ENCODE results near the gene P2RY13.

The P2RY13 gene

DNA sequence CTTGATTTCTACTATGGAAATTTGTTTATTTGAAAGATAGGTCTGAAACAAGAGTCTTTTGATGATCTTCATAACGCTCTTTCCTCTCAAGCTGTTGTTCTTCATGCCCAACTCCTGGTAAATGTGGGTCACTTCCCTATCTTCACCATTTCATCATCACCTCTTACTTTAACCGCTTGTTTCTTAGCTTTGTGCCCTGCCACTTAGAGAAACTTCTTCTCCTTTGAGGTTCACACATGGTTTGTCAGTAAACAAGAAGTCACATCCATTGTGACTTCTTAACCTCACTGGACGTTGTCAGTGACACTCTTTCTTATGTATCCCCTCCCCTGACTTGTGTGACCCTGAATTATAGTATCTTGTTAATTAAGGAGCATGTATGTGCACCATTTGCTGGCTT, 16.9 kb upstream of the P2RY13 start:
- Histone ChIP-seq H3K4me1 (ENCODE audit: insufficient read depth, low read length) (no peaks in the 10 kb centered on the region), H2AFZ (ENCODE audit: low read depth, low read length) (no peak overlapping the region), H3K36me3 (ENCODE audit: insufficient read depth, low read length) (no peaks in the 10 kb centered on the region), H3K4me3 (ENCODE audit: low read length) (no peak overlapping the region), H3K9me3 (ENCODE audit: low read length) (no peaks in the 10 kb centered on the region), H3K27me3 (ENCODE audit: insufficient read depth, low read length) (no peaks in the 10 kb centered on the region)

DNA sequence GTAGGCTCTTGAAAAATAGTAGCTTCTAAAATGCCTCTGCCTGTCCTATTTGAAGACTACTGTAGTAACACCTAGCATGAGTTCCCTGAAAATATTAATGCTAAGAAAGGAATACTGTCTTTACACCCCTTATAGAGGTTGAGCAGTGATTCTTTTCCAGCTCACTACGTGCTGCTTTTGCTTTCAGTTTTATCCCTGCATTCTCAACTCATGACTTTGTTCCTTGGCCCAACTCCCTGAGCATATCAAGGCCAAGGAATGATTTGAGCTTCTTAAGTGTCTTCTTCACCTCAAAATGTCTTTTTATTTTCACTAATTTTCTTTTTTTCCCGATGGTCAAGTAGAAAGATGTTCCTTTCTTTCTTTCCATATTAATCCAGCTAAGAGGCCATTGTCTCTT, 16.5 kb upstream of the P2RY13 start:
- Histone ChIP-seq H3K27me3 (ENCODE audit: insufficient read depth, low read length) (no peaks in the 10 kb centered on the region), H2AFZ (ENCODE audit: low read depth, low read length) (no peak overlapping the region), H3K9me3 (ENCODE audit: low read length) (no peaks in the 10 kb centered on the region), H3K36me3 (ENCODE audit: insufficient read depth, low read length) (no peaks in the 10 kb centered on the region), H3K4me1 (ENCODE audit: insufficient read depth, low read length) (no peaks in the 10 kb centered on the region), H3K4me3 (ENCODE audit: low read length) (no peak overlapping the region)

DNA sequence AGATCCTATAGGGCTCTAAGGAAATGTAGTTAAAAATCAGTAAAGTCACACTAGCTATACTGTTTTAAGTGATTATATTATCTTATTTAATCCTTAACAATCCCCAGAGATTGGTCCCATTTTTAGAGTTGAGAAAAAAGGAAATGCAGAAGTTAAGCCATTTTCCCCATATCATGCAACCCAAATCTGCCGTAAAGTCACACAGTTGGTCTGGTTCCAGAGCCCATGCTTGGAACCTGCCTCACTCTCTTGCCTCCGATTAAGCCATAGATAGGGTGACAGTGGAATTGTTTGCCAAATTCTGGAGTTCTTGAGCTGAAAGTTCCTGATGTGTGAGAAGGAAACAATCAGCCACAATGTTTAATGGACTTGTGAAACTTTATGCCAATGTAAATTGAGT, 2.3 kb upstream of the P2RY13 start:
- Histone ChIP-seq H2AFZ (ENCODE audit: low read depth, low read length) (no peak overlapping the region), H3K4me1 (ENCODE audit: insufficient read depth, low read length) (no peaks in the 10 kb centered on the region), H3K36me3 (ENCODE audit: insufficient read depth, low read length) (no peaks in the 10 kb centered on the region), H3K27me3 (ENCODE audit: insufficient read depth, low read length) (no peaks in the 10 kb centered on the region), H3K4me3 (ENCODE audit: low read length) (no peak overlapping the region), H3K9me3 (ENCODE audit: low read length) (no peaks in the 10 kb centered on the region)

GRCh38 chr3:151330899-151331298, 1.6 kb upstream of the P2RY13 start:
- Histone ChIP-seq H3K9me3 (ENCODE audit: low read length) (no peaks in the 10 kb centered on the region), H2AFZ (ENCODE audit: low read depth, low read length) (no peak overlapping the region), H3K4me1 (ENCODE audit: insufficient read depth, low read length) (no peaks in the 10 kb centered on the region), H3K27me3 (ENCODE audit: insufficient read depth, low read length) (no peaks in the 10 kb centered on the region), H3K36me3 (ENCODE audit: insufficient read depth, low read length) (no peaks in the 10 kb centered on the region), H3K4me3 (ENCODE audit: low read length) (no peak overlapping the region)

- Histone ChIP-seq H3K27me3 (ENCODE audit: insufficient read depth, low read length) (no peaks in the 10 kb centered on the region), H3K4me1 (ENCODE audit: insufficient read depth, low read length) (no peaks in the 10 kb centered on the region), H2AFZ (ENCODE audit: low read depth, low read length) (no peak overlapping the region), H3K4me3 (ENCODE audit: low read length) (no peak overlapping the region), H3K9me3 (ENCODE audit: low read length) (no peaks in the 10 kb centered on the region), H3K36me3 (ENCODE audit: insufficient read depth, low read length) (no peaks in the 10 kb centered on the region)
Measured at GRCh38 chr3:151330379-151330778, 1.0 kb upstream of the P2RY13 start.

GRCh38 chr3:151328298-151328995, 902 bp downstream of the P2RY13 start:
- Histone ChIP-seq H2AFZ (ENCODE audit: low read depth, low read length) (no peak overlapping the region), H3K36me3 (ENCODE audit: insufficient read depth, low read length) (no peaks in the 10 kb centered on the region), H3K9me3 (ENCODE audit: low read length) (no peaks in the 10 kb centered on the region), H3K27me3 (ENCODE audit: insufficient read depth, low read length) (no peaks in the 10 kb centered on the region), H3K4me1 (ENCODE audit: insufficient read depth, low read length) (no peaks in the 10 kb centered on the region), H3K4me3 (ENCODE audit: low read length) (no peak overlapping the region)

GRCh38 chr3:151327571-151328198, 1.7 kb downstream of the P2RY13 start:
- Histone ChIP-seq H2AFZ (ENCODE audit: low read depth, low read length) (no peak overlapping the region), H3K4me1 (ENCODE audit: insufficient read depth, low read length) (no peaks in the 10 kb centered on the region), H3K27me3 (ENCODE audit: insufficient read depth, low read length) (no peaks in the 10 kb centered on the region), H3K9me3 (ENCODE audit: low read length) (no peaks in the 10 kb centered on the region), H3K4me3 (ENCODE audit: low read length) (no peak overlapping the region), H3K36me3 (ENCODE audit: insufficient read depth, low read length) (no peaks in the 10 kb centered on the region)

DNA sequence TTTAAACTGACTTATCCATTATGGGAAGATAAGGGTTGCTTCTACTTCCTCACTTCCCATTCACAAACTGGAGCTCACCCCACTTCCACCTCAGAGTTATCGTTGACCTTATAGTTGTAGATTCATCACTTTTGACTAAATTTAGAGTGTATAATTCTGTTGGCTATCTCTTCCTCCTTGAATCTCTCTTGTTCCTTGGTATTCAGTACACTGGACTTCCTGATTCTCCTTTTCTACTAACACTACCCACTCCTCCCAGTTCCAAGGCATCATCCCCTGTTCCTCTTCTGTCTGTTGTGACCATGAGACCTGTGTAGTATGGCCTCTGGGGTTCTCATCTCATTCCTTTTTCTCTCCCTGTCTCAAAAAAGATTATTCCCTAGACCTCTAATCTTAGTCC, 6.8 kb downstream of the P2RY13 start:
- H3K27me3 ChIP-seq (ENCODE audit: insufficient read depth, low read length): no peaks in the 10 kb centered on the region
- no peaks in the 10 kb centered on the region for H3K9me3 ChIP-seq (ENCODE audit: low read length)
- no peak overlapping the region for H2AFZ ChIP-seq (ENCODE audit: low read depth, low read length)
- no peak overlapping the region for H3K4me3 ChIP-seq (ENCODE audit: low read length)
- no peaks in the 10 kb centered on the region for H3K36me3 ChIP-seq (ENCODE audit: insufficient read depth, low read length)
- no peaks in the 10 kb centered on the region for H3K4me1 ChIP-seq (ENCODE audit: insufficient read depth, low read length)

- Histone ChIP-seq H2AFZ (ENCODE audit: low read depth, low read length) (no peak overlapping the region), H3K9me3 (ENCODE audit: low read length) (no peaks in the 10 kb centered on the region), H3K4me3 (ENCODE audit: low read length) (no peak overlapping the region), H3K36me3 (ENCODE audit: insufficient read depth, low read length) (no peaks in the 10 kb centered on the region), H3K4me1 (ENCODE audit: insufficient read depth, low read length) (no peaks in the 10 kb centered on the region), H3K27me3 (ENCODE audit: insufficient read depth, low read length) (no peaks in the 10 kb centered on the region)
Measured at GRCh38 chr3:151321526-151321925, 7.8 kb downstream of the P2RY13 start.

- Histone ChIP-seq H3K36me3 (ENCODE audit: insufficient read depth, low read length) (no peaks in the 10 kb centered on the region), H2AFZ (ENCODE audit: low read depth, low read length) (no peak overlapping the region), H3K27me3 (ENCODE audit: insufficient read depth, low read length) (no peaks in the 10 kb centered on the region), H3K4me3 (ENCODE audit: low read length) (no peak overlapping the region), H3K9me3 (ENCODE audit: low read length) (no peaks in the 10 kb centered on the region), H3K4me1 (ENCODE audit: insufficient read depth, low read length) (no peaks in the 10 kb centered on the region)
Measured at GRCh38 chr3:151320131-151320530, 9.2 kb downstream of the P2RY13 start.

GRCh38 chr3:151319628-151320027, 9.7 kb downstream of the P2RY13 start:
- no peaks in the 10 kb centered on the region for H3K9me3 ChIP-seq (ENCODE audit: low read length)
- H3K4me1 ChIP-seq (ENCODE audit: insufficient read depth, low read length): no peaks in the 10 kb centered on the region
- no peak overlapping the region for H3K4me3 ChIP-seq (ENCODE audit: low read length)
- H3K36me3 ChIP-seq (ENCODE audit: insufficient read depth, low read length): no peaks in the 10 kb centered on the region
- H3K27me3 ChIP-seq (ENCODE audit: insufficient read depth, low read length): no peaks in the 10 kb centered on the region
- no peak overlapping the region for H2AFZ ChIP-seq (ENCODE audit: low read depth, low read length)

DNA sequence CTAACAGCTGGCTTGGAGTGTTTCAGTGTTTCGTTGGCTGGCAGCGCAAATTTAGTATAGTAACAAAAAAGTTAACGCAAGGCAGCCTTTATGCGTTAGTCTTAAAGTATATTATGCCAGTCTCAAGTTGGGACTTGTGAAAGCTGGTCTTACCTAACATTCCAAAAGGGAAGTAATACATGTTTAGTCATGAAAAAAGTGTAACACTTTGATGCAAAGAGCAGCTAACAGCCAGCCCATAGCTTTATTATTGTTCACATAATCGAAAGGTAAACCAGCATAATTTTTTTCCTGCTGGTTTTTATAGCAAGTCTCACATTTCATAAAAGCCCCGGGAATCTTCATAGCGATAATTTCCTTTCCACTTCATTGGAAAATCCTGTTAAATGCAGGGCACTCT, 10.4 kb downstream of the P2RY13 start:
- Histone ChIP-seq H3K4me3 (ENCODE audit: low read length) (no peak overlapping the region), H3K4me1 (ENCODE audit: insufficient read depth, low read length) (no peaks in the 10 kb centered on the region), H3K9me3 (ENCODE audit: low read length) (no peaks in the 10 kb centered on the region), H3K36me3 (ENCODE audit: insufficient read depth, low read length) (no peaks in the 10 kb centered on the region), H3K27me3 (ENCODE audit: insufficient read depth, low read length) (no peaks in the 10 kb centered on the region), H2AFZ (ENCODE audit: low read depth, low read length) (no peak overlapping the region)

GRCh38 chr3:151318313-151318712, 11.0 kb downstream of the P2RY13 start:
- Histone ChIP-seq H2AFZ (ENCODE audit: low read depth, low read length) (no peak overlapping the region), H3K36me3 (ENCODE audit: insufficient read depth, low read length) (no peaks in the 10 kb centered on the region), H3K27me3 (ENCODE audit: insufficient read depth, low read length) (no peaks in the 10 kb centered on the region), H3K9me3 (ENCODE audit: low read length) (no peaks in the 10 kb centered on the region), H3K4me3 (ENCODE audit: low read length) (no peak overlapping the region), H3K4me1 (ENCODE audit: insufficient read depth, low read length) (no peaks in the 10 kb centered on the region)

Measured in neuron (in vitro differentiated cells).